A673 (cell line): ENCODE results near the gene SCIMP.
"Not testable (repeated sequence)": the region's sequence is repeated elsewhere in the genome, so short reads cannot be mapped to it uniquely, and the experiment has no call there.

Experiments
- CTCF ChIP-seq: fragments of 300-800, 200-600 bp; sonication (generic); conservative IDR thresholded peaks from 2 replicates; pipeline ENCODE4 v1.5.1; 2017; ENCODE audit warnings: low read depth, mild to moderate bottlenecking, antibody characterized with exemption, low read length, moderate library complexity, mixed read lengths
- EZH2 ChIP-seq: fragments of 200-600 bp; sonication (generic); IDR thresholded peaks from 2 replicates; pipeline ENCODE4 v1.6.1; 2017; ENCODE audit warnings: borderline replicate concordance, low read depth, mild to moderate bottlenecking, mixed read lengths, antibody characterized with exemption, low read length; ENCODE audit not compliant: poor library complexity, severe bottlenecking

DNA sequence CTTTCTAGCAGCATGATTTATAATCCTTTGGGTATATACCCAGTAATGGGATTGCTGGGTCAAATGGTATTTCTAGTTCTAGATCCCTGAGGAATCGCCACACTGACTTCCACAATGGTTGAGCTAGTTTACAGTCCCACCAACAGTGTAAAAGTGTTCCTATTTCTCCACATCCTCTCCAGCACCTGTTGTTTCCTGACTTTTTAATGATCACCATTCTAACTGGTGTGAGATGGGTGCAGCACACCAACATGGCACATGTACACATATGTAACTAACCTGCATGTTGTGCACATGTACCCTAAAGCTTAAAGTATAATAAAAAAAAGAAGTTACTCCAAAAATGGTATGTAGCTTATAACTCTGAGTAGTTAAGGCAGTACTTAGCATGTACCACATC is 74.0 kb downstream of the SCIMP start:
- TF ChIP-seq CTCF, EZH2: not testable (repeated sequence)
